Effector memory CD4-positive, alpha-beta T cell (primary cell): ENCODE results near the gene LRRC28.

Source experiments
- DNase-seq, 3 donors: peaks; one replicate each; pipeline ENCODE4 v3.0.0-alpha.2; 2020
- H3K27ac ChIP-seq: 2 replicates; pipeline ENCODE4 v1.7.0; 2013; ENCODE audit warnings: mild to moderate bottlenecking, low read length, moderate library complexity; ENCODE audit not compliant: insufficient read depth, poor library complexity, severe bottlenecking
- H3K27me3 ChIP-seq: replicated peaks from 2 replicates; pipeline ENCODE4 v1.7.0; 2013; ENCODE audit warnings: mild to moderate bottlenecking, low read length; ENCODE audit not compliant: insufficient read depth, control insufficient read depth, poor library complexity, severe bottlenecking
- H3K36me3 ChIP-seq: 2 replicates; pipeline ENCODE4 v1.7.0; 2013; ENCODE audit warnings: mild to moderate bottlenecking, low read length, moderate library complexity; ENCODE audit not compliant: control insufficient read depth, insufficient read depth
- H3K4me1 ChIP-seq: 2 replicates; pipeline ENCODE4 v1.7.0; 2013; ENCODE audit warnings: low read length, mild to moderate bottlenecking; ENCODE audit not compliant: control insufficient read depth, insufficient read depth, poor library complexity, severe bottlenecking
- H3K4me3 ChIP-seq: 2 replicates; pipeline ENCODE4 v1.7.0; 2013; ENCODE audit warnings: low read length, low read depth, mild to moderate bottlenecking; ENCODE audit not compliant: insufficient read depth, poor library complexity, severe bottlenecking
- H3K9me3 ChIP-seq: 2 replicates; pipeline ENCODE4 v1.7.0; 2013; ENCODE audit warnings: mild to moderate bottlenecking, low read length, moderate library complexity; ENCODE audit not compliant: control insufficient read depth

The LRRC28 gene

DNA sequence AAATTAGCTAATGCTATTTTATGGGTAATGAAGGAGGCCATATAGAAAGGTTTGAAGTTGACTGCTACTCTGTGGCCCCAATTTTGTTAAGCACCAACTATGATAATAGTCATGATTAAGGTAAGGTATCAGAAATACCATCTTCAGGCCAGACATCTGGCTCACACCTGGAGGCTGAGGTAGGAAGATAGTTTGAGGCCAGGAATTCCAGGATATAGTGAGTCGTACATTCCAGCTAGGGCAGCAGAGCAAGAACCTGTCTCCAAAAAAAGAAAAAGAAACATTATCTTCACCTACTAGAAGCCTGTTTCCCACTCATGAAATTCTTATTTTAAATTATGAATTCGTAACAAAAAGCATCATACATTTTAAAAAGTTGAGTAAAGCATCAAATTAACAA is 64.4 kb downstream of the LRRC28 start:
- Histone ChIP-seq H3K27ac (no peak overlapping the region), H3K9me3 (no peaks in the 10 kb centered on the region), H3K4me1 (no peaks in the 10 kb centered on the region), H3K36me3 (no peaks in the 10 kb centered on the region), H3K27me3 (no peaks in the 10 kb centered on the region), H3K4me3 (no peak overlapping the region)
- DNase-seq = no peak

- DNase-seq = no peak
- H3K36me3 ChIP-seq = no peaks in the 10 kb centered on the region
- H3K4me3 ChIP-seq = no peak overlapping the region
- no peaks in the 10 kb centered on the region for H3K4me1 ChIP-seq
- no peaks in the 10 kb centered on the region for H3K27me3 ChIP-seq
- H3K9me3 ChIP-seq = no peaks in the 10 kb centered on the region
- no peak overlapping the region for H3K27ac ChIP-seq
These were observed 69.3 kb downstream of the LRRC28 start for GRCh38 chr15:99320374-99321215.

DNA sequence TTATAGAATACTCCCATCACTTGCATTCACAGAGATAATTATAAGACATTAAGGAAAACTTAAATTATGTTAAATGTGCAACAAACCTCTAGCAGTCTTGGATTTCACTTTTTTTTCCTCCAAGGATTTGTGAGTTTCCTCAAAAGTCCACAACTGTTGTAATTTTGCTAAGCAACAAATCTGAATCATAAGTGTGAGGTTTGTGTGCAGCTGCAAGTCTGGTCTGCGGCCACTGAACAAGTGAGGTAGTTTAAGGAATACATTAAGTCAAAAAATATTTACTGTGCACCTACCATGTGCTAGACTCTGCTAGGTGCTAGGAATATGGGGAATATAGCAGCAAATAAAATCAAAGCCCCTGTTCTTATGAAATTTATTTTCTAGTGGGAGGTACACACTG is 70.2 kb downstream of the LRRC28 start:
- no peak for DNase-seq
- no peaks in the 10 kb centered on the region for H3K4me1 ChIP-seq
- no peaks in the 10 kb centered on the region for H3K9me3 ChIP-seq
- H3K36me3 ChIP-seq = no peaks in the 10 kb centered on the region
- H3K27ac ChIP-seq = no peak overlapping the region
- no peaks in the 10 kb centered on the region for H3K27me3 ChIP-seq
- H3K4me3 ChIP-seq = no peak overlapping the region

DNA sequence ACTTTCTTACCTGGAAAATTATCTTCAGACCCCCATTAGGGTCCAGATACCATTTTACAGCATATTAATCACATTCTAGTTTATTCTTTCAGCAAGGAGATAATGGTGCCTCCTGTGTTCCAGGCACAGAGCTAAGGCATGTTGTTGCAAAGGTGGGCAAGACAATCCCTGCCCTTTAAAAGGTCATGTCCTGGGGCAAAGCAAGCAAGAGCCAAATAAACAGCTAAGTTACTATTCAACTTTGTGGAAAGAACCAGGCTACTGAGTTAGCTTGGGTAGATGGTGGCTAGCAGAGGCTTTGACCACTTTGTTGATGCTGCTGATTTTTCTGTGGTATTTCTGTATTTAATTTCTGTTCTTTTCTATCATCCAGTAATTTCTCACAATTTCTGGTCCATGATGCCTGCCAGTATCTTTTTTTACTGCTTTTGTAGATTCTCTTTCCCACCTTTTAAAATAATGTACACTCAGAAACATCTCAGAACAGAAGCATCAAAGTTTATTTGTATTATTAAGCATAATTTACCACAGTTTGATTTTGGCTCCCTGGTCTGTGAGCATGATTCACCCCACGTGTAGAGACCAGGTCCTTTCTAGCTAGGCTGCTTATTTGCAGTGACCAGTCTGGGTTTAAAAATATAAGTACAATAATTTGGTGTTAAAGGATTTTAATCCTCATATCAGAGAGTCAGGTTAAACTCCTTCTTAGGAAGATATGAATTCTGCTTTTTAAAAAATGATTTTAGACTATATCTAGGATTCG is 71.5 kb downstream of the LRRC28 start:
- H3K27ac ChIP-seq = no peak overlapping the region
- H3K4me1 ChIP-seq = no peaks in the 10 kb centered on the region
- no peaks in the 10 kb centered on the region for H3K9me3 ChIP-seq
- H3K36me3 ChIP-seq = no peaks in the 10 kb centered on the region
- DNase-seq = no peak
- no peaks in the 10 kb centered on the region for H3K27me3 ChIP-seq
- H3K4me3 ChIP-seq = no peak overlapping the region

DNA sequence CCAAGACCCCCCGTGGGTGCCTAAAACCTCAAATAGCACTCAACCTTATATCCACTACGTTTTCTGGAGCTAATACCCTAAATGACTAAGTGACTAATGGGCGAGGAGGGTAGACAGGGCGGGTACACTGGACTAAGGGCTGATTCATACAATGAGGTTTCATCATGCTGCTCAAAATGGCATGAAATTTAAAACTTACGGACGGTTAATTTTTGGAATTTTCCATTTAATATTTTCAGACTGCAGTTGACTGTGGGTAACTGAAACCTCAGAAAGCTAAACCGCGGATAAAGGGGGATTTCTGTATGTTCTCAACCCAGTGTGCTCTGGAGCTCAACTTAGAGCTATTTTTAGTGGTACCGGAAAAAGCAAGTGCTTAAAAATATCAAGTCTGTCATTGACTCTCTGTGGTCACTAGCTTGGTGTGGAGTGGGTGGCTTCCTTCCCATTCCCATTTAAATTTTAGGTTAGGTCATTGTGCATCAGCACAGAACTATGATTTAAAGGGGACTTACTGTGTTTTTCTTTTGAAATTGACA is 72.9 kb downstream of the LRRC28 start:
- no peak overlapping the region for H3K4me3 ChIP-seq
- no peak for DNase-seq
- no peak overlapping the region for H3K27ac ChIP-seq
- H3K27me3 ChIP-seq = no peaks in the 10 kb centered on the region
- H3K36me3 ChIP-seq = no peaks in the 10 kb centered on the region
- no peaks in the 10 kb centered on the region for H3K4me1 ChIP-seq
- no peaks in the 10 kb centered on the region for H3K9me3 ChIP-seq

- Histone ChIP-seq H3K9me3 (no peaks in the 10 kb centered on the region), H3K27me3 (no peaks in the 10 kb centered on the region), H3K4me1 (no peaks in the 10 kb centered on the region), H3K27ac (no peak overlapping the region), H3K36me3 (no peaks in the 10 kb centered on the region), H3K4me3 (no peak overlapping the region)
- no peak for DNase-seq
These were observed 73.4 kb downstream of the LRRC28 start for GRCh38 chr15:99324700-99325099.

- H3K27me3 ChIP-seq = no peaks in the 10 kb centered on the region
- no peaks in the 10 kb centered on the region for H3K4me1 ChIP-seq
- no peaks in the 10 kb centered on the region for H3K36me3 ChIP-seq
- no peak overlapping the region for H3K27ac ChIP-seq
- DNase-seq = no peak
- H3K9me3 ChIP-seq = no peaks in the 10 kb centered on the region
- H3K4me3 ChIP-seq = no peak overlapping the region
These were observed 75.0 kb downstream of the LRRC28 start for GRCh38 chr15:99326235-99326634.

DNA sequence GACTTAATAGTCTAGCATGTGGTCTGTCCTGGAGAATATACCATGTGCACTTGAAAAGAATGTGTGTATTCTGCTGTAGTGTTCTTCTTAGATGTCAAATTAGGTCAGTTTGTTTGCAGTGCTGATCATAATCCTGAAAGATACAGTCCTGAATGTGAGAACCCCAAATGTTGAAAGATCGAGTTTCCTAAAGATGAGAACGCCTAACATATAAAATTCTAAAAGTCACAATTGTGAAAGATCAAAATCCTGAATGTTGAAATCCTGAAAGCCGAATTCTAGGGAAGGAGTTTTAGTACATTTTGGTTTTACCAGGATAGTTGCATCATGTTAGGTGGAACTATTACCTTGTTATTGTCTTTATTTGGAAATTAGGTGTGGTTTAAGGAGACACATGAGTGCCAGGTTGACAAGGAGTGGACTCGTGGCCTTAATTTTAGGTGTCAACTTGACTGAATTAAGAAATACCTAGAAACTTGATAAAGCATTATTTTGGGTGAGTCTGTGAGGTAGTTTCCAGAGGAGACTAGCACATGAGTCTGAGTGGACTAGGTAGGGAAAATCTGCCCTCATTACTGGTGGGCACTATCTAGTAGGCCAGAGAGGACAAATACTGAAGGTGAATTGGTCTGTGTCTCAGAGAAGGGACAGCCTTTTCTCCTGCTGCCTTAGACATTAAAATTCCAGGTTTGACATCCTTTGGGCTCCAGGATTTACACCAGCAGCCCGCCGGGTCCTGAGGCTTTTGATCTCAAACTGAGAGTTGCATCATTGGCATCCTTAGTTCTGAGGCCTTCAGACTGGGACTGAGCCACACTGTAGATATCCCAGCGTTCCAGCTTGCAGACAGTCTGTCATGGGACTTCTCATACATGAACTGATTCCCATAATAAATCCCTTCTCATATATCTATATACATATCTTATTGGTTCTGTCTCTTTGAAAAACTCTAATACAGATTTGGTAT is 77.1 kb downstream of the LRRC28 start:
- Histone ChIP-seq H3K9me3 (no peaks in the 10 kb centered on the region), H3K36me3 (no peaks in the 10 kb centered on the region), H3K4me1 (no peaks in the 10 kb centered on the region), H3K27ac (no peak overlapping the region), H3K4me3 (no peak overlapping the region), H3K27me3 (no peaks in the 10 kb centered on the region)
- DNase-seq = no peak

- no peaks in the 10 kb centered on the region for H3K9me3 ChIP-seq
- H3K27ac ChIP-seq = no peak overlapping the region
- H3K4me1 ChIP-seq = no peaks in the 10 kb centered on the region
- H3K36me3 ChIP-seq = no peaks in the 10 kb centered on the region
- no peak for DNase-seq
- H3K27me3 ChIP-seq = no peaks in the 10 kb centered on the region
- H3K4me3 ChIP-seq = no peak overlapping the region
These were observed 80.1 kb downstream of the LRRC28 start for GRCh38 chr15:99331381-99331780.
